ENCODE measurements around the gene HUWE1. TPM values are rescaled to one million over a fixed set of nuclear protein-coding genes. Genes with fewer than 3 reads are reported as not detected.

The HUWE1 gene
- total RNA-seq, 1 donor: 167 TPM

DNA sequence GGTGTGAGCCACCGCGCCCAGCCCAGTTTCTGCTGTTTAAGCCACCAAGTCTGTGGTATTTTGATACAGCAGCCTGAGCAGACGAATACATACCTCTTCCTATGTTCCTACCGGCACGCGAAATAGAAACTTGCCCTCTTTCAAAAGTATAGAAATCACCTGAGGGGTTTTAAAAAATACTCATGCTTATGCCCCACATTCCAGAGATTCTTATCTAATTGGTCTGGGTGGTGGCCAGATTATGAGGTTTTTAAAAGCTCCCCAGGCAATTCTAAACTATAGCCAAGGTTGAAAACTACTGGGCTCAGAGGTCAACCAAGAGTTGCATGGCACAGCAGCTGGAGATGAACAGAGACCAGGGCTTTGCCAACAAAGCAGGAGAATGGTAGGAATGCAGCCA, 24.9 kb upstream of the HUWE1 start:
- TF ChIP-seq, protein P1, sequence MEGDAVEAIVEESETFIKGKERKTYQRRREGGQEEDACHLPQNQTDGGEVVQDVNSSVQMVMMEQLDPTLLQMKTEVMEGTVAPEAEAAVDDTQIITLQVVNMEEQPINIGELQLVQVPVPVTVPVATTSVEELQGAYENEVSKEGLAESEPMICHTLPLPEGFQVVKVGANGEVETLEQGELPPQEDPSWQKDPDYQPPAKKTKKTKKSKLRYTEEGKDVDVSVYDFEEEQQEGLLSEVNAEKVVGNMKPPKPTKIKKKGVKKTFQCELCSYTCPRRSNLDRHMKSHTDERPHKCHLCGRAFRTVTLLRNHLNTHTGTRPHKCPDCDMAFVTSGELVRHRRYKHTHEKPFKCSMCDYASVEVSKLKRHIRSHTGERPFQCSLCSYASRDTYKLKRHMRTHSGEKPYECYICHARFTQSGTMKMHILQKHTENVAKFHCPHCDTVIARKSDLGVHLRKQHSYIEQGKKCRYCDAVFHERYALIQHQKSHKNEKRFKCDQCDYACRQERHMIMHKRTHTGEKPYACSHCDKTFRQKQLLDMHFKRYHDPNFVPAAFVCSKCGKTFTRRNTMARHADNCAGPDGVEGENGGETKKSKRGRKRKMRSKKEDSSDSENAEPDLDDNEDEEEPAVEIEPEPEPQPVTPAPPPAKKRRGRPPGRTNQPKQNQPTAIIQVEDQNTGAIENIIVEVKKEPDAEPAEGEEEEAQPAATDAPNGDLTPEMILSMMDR (IDR thresholded peaks at IDR 0.05; ENCODE audit: insufficient read depth, low read depth, low read length): no peak
- no peak for DNase-seq (ENCODE audit: low read depth)
- H3K4me3 ChIP-seq (ENCODE audit: low read depth, low read length): no peak overlapping the region

DNA sequence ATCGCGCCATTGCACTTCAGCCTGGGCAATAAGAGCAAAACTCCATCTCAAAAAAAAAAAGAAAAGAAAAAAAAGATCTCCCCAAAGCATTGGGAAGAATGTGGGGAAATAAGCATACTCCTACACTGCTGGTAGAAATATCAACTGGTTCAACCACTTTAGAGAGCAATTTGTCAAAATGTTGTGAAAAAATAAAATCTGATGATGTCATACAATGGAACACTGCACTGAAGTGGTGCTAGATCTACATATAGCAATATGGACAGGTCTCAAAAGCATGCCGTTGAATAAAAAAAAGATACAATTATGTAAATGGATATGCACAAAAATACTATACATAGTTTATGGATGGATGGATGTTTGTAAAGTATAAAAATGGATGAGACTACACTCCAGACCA, 18.3 kb upstream of the HUWE1 start:
- no peak for DNase-seq (ENCODE audit: low read depth)
- TF ChIP-seq, protein P1 (IDR thresholded peaks at IDR 0.05; ENCODE audit: insufficient read depth, low read depth, low read length): no peak

GRCh38 chrX:53704294-53704693, 17.8 kb upstream of the HUWE1 start:
- DNase-seq (ENCODE audit: low read depth): no peak
- TF ChIP-seq, protein P1 (IDR thresholded peaks at IDR 0.05; ENCODE audit: insufficient read depth, low read depth, low read length): no peak
- no peak overlapping the region for H3K4me3 ChIP-seq (ENCODE audit: low read depth, low read length)

More for the DNA sequence above, 18.3 kb upstream of the HUWE1 start:
- H3K4me3 ChIP-seq (ENCODE audit: low read depth, low read length): no peak overlapping the region

DNA sequence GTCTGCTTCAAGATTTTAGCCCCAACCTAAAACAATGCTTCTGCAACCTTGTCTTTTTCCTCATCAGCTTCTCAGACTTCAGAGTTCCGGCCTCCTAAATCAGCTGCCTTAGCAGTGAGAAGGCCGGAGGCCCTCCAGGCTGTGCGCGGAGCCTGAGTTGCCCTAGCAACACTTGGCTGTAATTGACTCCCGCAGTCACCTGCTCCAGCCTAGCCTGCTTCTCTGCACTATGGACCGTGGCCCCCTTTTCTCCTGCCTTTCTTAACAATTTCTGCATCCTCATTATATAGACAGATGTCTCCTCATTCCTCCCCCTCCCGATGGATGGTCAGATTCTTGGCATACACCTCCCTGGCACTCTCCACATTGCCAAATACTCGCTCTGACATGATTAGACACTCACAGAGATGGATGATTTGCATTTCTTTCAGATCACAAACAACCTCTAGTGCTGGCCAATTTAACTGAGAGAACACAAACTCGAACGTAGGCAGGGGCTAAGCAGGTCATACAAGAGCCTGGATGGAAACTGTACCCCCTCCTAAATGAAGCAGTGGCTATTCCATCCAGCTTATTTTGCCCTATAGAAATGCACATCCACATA, 9.5 kb upstream of the HUWE1 start:
- TF ChIP-seq, protein P1 (IDR thresholded peaks at IDR 0.05; ENCODE audit: insufficient read depth, low read depth, low read length): no peak
- no peak overlapping the region for H3K4me3 ChIP-seq (ENCODE audit: low read depth, low read length)
- no peak for DNase-seq (ENCODE audit: low read depth)

DNA sequence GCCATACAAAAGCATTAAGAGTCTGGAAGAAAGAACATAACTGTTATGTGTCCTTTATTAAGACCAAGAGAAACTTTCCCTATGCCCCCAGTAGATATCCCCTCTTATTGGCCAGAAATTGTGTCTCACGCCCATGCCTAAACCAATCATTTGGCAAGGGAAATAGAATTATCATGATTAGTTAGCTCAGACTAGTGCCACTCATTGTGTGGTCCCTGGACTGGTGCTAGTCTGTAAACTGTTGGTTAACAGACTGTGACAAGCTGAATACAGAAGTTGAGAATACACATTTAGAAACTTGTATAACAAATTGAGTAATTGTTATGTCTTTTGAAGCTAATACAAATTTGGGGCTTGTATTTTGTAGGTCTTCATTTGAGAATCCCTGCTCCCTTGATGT, 8.1 kb upstream of the HUWE1 start:
- no peak overlapping the region for H3K4me3 ChIP-seq (ENCODE audit: low read depth, low read length)
- no peak for DNase-seq (ENCODE audit: low read depth)
- TF ChIP-seq, protein P1 (IDR thresholded peaks at IDR 0.05; ENCODE audit: insufficient read depth, low read depth, low read length): no peak

DNA sequence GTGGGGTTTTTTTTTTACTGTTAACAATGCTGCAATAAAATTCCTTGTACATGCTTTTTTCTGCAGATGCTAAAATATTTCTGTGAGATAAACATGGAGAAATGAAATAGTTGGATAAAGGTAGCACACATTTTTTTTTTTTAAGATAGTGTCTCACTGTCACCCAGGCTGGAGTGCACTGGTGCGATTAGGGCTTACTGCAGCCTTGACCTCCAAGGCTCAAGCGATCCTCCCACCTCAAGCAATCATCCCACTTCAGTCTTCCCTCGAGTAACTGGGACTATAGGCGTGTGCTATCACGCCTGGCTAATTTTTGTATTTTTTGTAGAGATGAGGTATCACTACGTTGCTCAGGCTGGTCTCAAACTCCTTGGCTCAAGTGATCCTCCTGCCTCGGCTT, 1.8 kb upstream of the HUWE1 start:
- TF ChIP-seq, protein P1 (IDR thresholded peaks at IDR 0.05; ENCODE audit: insufficient read depth, low read depth, low read length): no peak

GRCh38 chrX:53685711-53686110, 808 bp downstream of the HUWE1 start:
- DNase-seq (ENCODE audit: low read depth): no peak
- TF ChIP-seq, protein P1 (IDR thresholded peaks at IDR 0.05; ENCODE audit: insufficient read depth, low read depth, low read length): no peak
- peak overlapping the region; percentile 76 for H3K4me3 ChIP-seq (ENCODE audit: low read depth, low read length)

More for the DNA sequence above, 1.8 kb upstream of the HUWE1 start:
- DNase-seq (ENCODE audit: low read depth): no peak
- no peak overlapping the region for H3K4me3 ChIP-seq (ENCODE audit: low read depth, low read length)
